GM19328 (cell line): ENCODE results near the gene IFI6.
"Not testable (repeated sequence)": the region's sequence is repeated elsewhere in the genome, so short reads cannot be mapped to it uniquely, and the experiment has no call there.

Experiments
- ATAC-seq: cut with Tn5 transposase; IDR thresholded peaks from one replicate; pipeline ENCODE4 v1.9.1; 2021; ENCODE audit warnings: mild to moderate bottlenecking, moderate library complexity; ENCODE audit not compliant: unreplicated experiment

IFI6 gene

DNA sequence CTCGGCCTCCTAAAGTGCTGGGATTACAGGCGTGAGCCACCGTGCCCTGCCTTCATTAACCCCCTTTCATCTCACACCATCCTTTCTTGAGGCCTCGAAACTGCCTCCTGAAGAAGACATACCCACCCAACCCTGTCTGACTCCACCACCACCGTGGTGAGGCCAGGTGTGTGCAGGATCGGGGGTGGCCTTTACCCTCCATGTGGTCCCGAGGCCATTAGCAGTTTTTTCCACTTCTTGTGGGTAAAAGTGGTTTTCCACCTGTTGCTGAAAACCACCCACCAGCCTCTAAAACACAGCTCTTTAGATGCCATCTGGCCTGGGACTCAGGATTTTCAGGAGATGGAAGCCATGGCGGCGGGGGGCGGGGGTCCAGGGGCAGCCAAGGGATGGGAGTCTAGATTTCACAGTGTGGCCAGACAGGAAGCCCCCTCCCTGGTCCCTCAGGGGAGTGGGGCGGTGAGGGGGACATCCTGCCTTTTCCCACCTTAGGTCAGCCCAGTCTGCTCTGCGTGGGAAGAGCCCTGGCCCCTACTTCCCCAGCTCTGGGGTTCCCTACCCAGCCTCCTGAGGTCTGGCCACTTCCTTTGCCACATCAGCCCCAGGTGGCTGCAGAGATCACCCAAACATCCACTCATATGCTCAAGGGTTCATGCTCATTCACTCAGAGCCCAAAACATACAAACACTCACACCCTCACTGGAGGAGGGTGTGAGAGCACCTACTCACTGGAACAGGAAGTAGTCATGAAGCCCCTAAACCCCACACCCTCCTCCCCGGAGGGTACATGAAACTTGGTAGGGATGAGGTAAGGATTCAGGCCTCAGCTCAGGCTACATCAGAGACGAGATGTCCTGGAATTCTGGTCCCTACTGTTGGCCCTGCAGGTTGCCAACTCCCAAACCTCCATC is 39.4 kb downstream of the IFI6 start:
- ATAC-seq: no peak

DNA sequence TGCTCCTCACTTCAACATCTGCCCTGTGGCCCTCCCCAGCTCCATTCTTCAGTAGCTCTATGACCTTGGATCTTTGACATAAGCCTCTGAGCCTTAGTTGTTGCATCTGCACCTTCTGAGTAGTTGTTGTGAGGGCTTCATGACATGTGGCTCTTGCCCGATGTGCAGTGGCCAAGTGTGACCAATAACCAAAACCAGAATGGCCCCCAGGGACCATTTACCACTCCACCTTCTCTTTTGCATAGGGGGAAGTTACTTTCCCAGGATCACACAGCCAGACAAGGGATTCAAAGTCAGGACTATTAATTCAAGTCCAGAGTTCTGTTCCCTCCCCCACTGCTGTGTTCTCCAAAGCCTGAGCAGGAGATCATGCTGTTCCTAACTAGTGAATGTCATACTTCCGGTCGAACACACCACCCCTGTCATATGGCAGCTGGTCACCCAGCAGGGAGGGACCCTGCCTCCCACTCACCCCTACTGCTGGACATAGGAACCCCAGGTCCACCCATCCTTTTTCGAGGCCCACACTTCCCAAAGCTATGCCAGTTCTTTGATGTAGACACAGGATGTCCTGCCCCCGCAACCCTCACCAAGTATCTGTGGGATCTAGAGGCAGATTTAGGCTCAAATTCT is 41.0 kb downstream of the IFI6 start:
- no peak for ATAC-seq

DNA sequence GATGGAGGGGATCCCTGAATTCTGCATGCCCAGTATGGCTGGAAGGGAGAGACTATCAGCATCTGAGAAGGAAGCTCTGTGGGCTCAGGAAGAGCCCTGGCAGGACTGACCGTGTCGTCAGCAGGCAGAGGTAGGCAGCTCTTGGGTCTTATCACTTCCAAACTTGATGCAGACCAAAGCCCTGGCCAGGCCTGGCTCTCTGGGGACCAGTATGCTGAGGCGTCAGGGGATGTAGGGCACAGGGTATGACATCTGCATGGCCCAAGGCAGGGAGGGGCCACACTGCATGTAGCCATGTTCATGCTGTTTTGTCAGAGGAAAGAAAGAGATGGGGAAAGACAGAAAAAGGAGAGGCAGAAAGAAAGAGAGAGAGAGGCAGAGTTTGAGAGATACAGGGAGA is 43.3 kb downstream of the IFI6 start:
- no peak for ATAC-seq

DNA sequence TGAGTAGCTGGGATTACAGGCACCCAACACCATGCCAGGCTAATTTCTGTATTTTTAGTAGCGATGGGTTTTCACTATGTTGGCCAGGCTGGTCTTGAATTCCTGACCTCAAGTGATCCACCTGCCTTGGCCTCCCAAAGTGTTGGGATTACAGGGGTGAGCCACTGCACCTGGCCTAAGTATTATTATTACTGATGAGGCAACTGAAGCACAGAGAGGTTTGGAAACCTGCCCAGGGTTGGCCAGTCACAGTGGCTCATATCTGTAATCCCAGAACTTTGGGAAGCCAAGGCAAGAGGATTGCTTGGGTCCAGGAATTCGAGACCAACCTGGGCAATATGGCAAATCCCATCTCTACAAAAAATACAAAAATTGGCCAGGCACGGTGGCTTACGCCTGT is 44.3 kb downstream of the IFI6 start:
- ATAC-seq: not testable (repeated sequence)

DNA sequence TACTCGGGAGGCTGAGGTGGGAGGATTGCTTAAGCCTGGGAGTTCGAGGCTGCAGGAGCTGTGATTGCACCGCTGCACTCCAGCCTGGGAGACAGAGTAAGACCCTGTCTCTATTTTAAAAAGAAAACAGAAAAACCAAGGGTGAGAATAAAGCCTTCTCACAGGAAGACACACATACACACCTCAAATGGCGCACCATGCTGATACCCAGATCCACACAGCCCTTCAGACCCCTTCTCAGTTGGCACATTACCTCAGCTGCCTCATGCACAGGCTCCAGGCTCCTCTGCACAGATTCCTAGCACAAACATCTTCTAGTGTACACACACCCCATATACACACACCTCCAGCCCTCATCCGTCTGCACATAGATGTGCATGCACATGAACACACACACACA is 44.9 kb downstream of the IFI6 start:
- no peak for ATAC-seq

DNA sequence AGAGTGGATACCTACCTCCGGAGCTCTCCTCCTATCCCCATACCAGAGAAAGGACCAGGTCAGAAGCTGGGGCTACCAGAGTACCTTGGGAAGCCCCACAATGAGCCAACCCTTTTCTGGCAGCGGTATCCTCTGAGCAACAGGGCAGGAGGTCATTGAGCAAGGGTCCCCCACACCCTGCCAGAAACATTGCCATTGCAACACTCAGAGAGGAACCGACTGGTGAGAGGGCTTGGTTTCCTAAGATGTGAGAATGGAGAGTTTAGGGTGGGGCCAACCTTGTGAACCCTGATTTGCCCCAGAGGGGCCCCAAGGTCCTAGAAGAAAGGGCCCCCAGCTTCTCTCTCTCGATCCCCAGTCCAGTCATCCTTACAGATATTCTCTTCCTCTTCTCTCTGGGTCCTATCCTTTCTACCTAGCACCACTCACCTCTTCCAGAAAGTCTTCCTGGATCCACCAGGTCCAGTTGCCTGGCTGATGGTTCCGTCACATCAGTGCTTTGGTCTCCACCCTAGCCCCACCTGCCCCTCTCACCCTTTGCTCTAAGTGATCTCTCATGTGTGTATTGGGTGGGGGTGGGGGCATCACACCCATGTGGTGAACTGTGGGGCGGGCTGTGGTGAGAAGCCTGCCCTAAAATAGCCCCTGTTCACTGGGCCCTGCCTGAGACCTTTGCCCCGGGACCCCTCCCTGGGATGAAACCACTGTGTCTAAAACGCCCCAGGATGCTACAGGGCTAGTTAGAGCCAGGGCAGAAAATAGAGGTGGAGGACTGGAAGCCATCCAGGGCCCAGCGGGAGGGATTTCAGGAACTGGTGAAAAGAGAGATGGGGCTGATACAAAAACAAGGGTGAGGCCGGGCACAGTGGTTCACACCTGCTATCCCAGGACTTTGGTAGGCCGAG is 45.7 kb downstream of the IFI6 start:
- no peak for ATAC-seq

DNA sequence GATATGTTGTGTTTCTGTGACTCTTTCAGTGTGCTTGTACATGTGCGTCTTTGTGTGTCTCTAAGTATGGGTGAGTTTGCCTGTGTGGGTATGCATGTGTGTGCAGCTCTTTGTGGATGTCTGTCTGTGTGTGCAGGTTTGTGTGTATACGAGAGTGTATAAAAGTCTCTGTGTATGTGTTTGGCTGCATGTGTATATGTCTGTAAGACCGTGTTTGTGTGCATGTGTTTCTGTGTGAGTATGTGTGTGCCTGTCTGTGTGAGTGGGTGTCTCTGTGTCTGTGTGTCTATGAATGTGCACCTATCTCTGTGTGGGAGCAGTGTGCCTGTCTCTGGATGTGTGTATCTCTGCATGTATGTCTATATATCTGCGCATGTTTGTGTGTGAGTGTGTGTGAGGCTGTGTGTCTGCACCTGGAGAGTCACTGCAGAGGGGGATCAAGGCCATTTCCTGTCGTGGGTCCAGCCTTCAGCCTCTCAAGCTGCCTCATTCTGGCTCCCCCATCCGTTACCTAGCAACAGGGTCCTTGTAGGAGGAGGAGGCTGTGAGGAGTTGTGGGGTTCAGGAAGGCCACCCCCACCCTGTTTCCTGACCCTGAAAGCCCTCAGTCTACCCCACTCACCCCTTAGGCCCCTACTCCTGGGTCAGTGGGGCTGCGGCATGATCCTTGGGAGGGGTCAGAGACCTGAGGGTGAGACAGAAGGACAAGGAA is 47.4 kb downstream of the IFI6 start:
- no peak for ATAC-seq

DNA sequence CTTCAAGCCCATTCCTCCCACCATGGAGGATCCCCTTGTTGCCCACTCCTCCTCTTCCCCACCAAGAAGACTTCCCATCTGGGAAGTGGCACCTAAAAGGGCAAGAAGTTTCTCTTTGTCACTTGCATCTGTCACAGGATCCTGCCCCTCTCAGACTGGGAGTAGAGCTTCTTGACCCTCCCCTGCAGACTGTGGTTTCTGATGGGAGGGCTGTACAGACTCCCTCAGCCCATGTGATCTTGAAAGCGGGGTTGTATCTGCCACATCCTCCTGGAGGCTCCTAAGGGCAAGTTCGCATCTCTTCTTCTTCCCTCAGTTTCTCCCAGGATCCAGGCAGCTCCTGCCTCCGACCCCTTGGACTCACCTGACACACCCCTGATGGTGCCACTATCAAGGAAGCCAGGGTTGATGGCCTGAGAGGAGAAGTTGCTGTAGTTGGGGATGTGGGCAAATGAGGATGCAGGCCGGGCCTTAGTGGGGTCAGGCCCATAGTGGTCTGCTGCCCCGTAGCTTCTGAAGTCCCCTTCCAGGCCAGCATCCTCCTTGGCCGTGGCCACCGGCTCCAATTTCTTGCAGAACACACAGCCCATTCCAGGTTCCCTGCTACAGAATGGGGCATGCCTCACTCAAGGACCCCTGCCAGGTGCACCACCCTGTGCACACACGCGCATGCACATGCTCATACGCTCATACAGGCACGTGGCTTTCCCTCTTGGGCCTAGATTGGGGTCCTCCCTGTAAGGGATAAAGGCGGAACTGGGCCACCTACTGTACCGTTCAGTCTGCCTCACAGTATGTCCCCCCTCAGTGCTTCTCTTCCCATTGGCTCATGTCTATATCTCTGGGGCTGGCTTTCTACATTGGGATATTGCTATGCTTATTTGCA is 48.4 kb downstream of the IFI6 start:
- no peak for ATAC-seq

DNA sequence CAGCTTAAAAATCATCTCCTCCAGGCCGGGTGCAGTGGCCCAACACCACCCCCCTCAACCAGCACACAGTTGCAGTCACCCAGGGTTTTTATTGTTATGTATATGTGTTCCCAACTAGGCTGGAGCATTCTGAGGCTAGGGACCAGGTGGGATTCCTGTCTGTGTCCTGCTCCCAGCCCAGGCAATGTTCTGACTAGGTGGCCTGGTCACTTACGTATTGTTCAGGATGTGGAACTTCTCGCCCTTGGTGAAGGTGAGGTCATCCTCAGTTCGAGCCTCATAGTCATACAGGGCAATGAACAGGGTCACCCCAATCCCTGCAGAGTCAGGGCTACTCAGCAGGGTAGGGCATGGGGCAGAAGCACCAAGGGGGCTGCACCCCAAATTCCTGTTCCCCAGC is 49.2 kb downstream of the IFI6 start:
- no peak for ATAC-seq

DNA sequence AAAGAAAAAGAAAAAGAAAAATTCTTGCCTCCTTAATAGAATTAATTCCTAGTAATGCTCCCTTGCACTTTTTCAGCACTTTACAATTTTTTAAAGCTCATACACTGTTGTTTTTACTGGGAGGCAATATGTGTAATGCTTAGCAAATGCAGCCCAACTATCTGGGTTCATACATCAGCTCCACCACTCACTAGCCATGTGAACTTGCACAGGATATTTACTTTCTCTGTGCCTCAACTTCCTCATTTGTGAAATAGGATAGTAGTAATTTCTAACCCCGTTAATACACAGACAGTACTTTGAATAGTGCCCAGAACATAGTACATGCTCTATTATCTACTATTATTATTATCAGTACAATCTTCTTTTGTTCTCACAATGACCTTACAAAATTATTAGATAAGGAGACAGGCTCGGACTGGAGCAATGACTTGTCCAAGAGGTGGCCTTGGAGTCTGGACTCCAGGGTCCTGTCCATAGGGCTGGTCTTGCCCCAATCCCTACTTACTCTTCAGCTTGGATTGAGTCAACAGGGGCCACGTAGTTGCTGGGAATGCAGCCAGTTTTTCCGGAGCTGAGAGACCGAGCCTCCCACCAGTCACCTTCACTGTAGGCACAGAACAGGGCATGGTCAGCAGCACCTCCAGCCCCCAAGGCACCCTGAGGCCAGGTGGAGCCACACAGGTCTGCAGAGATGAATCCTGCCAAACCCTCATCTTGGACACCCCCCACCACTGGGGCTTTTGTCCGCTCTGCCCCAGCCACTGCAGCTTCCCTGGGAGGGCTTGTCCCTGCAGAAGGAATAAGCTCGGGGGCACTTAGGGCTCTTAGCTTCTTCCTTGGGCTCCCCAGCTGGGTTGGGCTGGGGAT is 50.7 kb downstream of the IFI6 start:
- ATAC-seq: no peak

DNA sequence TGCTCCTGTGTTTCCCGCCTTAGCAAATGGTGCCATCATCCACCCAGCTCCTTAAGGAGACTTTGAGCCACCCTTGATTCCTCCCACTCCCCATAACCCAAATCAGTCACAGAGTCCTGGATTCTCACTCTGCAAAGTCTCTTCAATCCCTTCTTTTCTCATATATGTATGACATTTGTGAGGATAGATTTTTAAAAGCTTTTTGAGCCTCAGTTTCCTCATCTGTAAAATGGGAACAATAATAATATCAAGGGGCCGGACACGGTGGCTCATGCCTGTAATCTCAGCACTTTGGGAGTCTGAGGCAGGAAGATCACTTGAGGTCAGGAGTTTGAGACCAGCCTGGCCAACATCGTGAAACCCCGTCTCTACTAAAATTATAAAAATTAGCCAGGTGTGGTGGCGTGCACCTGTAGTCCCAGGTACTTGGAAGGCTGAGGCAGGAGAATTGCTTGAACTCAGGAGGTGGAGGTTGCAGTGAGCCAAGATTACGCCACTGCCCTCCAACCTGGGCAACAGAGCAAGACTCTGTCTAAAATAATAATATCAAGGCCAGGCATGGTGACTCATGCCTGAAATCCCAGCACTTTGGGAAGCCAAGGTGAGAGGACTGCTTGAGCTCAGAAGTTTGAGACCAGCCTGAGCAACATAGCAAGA is 52.1 kb downstream of the IFI6 start:
- ATAC-seq: not testable (repeated sequence)

DNA sequence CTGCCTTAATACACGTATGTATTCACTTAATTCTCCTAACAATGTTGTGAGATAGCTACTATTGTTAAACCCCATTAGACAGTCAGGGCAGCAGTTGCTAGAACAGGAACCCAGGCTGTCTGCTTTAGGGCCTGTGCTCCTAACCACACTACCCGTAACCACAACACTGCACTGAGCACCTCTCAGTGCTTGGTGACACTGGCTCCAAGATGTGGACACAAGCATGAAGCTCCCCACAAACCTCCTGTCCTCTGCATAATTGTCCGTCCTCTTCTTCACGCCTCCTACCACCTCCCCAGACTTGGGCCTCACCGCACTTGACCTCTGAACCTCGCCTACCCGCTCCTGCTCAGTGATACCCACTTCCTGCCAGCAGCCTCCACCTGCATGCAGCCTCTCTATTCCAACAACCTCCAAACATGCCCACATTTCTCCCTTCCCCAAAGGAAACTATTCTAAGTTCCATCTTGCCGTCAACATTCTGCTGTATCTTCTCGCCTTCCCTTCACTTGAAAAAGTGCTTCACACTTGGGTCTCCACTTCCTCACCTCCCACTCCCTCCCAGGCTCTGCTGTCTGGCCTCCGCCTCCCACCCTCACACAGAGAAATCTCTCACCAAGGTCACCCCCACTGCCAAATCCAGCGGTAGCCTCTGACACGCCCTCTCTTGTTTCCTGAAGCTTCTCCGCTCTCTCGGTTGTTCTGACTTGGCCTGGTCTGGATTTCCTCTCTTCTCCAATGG is 53.5 kb downstream of the IFI6 start:
- ATAC-seq: no peak

DNA sequence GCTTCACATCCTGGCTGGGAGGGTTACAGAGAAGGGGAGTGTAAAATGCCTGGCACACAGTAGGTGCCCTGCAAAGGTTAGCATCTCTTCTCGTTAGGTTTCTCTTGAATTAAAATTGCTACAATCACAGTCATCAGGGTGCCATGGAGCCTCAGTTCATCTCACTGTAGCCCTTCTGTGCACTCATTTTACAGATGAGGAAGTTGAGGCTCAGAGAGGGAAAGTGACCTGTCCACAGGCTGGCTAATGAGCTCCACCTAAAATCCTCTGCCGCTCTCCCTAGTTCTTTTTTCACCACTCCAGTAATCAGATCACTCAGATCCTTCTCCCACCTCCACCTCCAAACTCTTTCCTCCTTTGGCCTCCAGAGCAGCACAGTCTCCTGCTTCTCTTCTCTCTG is 54.6 kb downstream of the IFI6 start:
- ATAC-seq: no peak

DNA sequence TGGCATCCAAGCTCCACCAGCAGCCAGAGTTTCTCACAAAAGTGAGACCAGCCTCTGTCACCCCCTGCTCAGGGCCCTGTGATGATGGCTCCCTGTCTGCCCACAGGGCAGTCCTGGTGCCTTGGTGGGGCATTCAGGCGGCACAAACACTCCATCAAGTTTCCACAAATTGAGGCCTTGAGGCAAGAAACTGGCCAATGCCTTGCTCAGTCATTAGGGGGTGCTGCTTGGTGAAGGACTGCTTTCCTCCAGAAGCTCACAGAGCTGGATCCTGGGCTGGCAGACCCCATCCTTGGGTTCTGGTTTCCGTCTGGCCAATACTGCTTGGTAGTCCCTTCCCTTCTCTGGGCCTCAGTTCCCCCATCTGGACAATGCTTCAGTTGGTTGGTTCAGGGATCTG is 55.6 kb downstream of the IFI6 start:
- no peak for ATAC-seq
